ENCODE results near the gene SNN.

- TF ChIP-seq PHF8 (IDR thresholded peaks at IDR 0.05; ENCODE audit: borderline replicate concordance, low read length) (no peak), KHSRP (IDR thresholded peaks at IDR 0.05) (no peak), RREB1 (CRISPR knock-in tag; IDR thresholded peaks at IDR 0.05) (no peak), JUN (IDR thresholded peaks at IDR 0.05; ENCODE audit: borderline replicate concordance, low read depth, low read length) (no peak), JUN (CRISPR knock-in tag; IDR thresholded peaks at IDR 0.05; ENCODE audit: borderline replicate concordance) (no peak)
These were observed 16.5 kb upstream of the SNN start for GRCh38 chr16:11651796-11652195.

Data from K562 (cell line).